Nephron (organoid): ENCODE data around the gene EXOSC5.

Source experiments
- H3K27ac Mint-ChIP-seq, 3 experiments: 2 replicates each; pipeline ENCODE4 v1.8.0; 2020; ENCODE audit warnings: mixed read lengths in 3 of 3, mild to moderate bottlenecking in 2 of 3, moderate library complexity in 1 of 3
- H3K27me3 Mint-ChIP-seq: 2 replicates; pipeline ENCODE4 v1.8.0; 2021; ENCODE audit warnings: low read depth, mild to moderate bottlenecking, moderate library complexity, mixed read lengths
- H3K36me3 Mint-ChIP-seq: 2 replicates; pipeline ENCODE4 v1.8.0; 2020; ENCODE audit warnings: low read depth, mixed read lengths
- H3K4me1 Mint-ChIP-seq: 2 replicates; pipeline ENCODE4 v1.8.0; 2020; ENCODE audit warnings: mixed read lengths
- H3K4me3 Mint-ChIP-seq, 3 experiments: 2 replicates each; pipeline ENCODE4 v1.8.0; 2020; ENCODE audit warnings: mild to moderate bottlenecking in 3 of 3, mixed read lengths in 3 of 3, moderate library complexity in 2 of 3
- H3K9me3 Mint-ChIP-seq: 2 replicates; pipeline ENCODE4 v1.8.0; 2020; ENCODE audit warnings: mixed read lengths
- TF ChIP-seq, protein P1 (sequence below), 3 experiments: fragments of 200-600 bp; sonication (generic); IDR thresholded peaks; one replicate each; pipeline ENCODE4 v1.5.0; 2021; ENCODE audit warnings: antibody characterized with exemption in 3 of 3; ENCODE audit not compliant: unreplicated experiment in 3 of 3

Gene EXOSC5

DNA sequence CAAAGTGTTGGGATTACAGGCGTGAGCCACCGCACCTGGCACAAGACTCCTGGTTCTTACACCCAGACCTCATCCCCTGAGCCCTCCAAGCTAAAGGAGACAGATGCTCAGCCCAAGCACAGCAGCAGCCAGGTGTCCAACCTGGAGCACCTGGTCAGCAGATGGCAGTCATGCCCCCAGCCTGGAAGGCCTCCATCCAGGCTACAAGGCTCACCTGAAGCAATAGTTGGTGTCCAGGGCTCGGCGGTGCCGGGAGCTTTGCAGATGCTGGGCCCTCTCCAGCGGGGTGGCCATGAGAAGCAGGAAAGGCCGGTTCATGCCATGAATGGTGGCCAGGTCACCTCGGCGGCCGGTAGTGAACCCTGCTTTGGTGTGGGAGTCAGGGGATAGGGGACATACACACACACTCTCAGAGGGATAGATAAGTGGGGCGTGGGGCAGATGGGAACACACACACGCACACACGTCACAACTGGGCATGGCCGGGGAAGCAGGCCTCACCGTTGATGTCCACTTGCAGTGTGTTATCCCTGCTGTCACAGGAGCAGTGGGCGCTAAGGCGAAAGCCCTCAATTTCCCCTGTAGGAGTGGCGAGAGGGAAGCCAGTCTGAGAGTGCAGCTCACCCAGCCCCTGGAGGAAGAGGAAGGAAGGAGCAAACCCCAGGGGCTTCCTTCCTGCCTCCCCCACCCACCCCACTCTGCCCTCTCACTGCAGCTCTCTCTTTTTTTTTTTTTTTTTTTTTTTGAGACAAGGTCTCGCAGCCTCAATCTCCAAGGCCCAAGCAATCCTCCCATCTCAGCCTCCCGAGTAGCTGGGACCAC lies 55.3 kb downstream of the EXOSC5 start:
- no peak overlapping the region for H3K27ac Mint-ChIP-seq
- no peaks in the 10 kb centered on the region for H3K27me3 Mint-ChIP-seq
- peaks cover 20% of the 10 kb centered on the region for H3K36me3 Mint-ChIP-seq
- H3K9me3 Mint-ChIP-seq: no peaks in the 10 kb centered on the region
- TF ChIP-seq, protein P1, sequence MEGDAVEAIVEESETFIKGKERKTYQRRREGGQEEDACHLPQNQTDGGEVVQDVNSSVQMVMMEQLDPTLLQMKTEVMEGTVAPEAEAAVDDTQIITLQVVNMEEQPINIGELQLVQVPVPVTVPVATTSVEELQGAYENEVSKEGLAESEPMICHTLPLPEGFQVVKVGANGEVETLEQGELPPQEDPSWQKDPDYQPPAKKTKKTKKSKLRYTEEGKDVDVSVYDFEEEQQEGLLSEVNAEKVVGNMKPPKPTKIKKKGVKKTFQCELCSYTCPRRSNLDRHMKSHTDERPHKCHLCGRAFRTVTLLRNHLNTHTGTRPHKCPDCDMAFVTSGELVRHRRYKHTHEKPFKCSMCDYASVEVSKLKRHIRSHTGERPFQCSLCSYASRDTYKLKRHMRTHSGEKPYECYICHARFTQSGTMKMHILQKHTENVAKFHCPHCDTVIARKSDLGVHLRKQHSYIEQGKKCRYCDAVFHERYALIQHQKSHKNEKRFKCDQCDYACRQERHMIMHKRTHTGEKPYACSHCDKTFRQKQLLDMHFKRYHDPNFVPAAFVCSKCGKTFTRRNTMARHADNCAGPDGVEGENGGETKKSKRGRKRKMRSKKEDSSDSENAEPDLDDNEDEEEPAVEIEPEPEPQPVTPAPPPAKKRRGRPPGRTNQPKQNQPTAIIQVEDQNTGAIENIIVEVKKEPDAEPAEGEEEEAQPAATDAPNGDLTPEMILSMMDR (IDR thresholded peaks at IDR 0.05; ENCODE audit: unreplicated experiment in 3 of 3): no peak
- H3K4me3 Mint-ChIP-seq: no peak overlapping the region
- H3K4me1 Mint-ChIP-seq: no peaks in the 10 kb centered on the region

DNA sequence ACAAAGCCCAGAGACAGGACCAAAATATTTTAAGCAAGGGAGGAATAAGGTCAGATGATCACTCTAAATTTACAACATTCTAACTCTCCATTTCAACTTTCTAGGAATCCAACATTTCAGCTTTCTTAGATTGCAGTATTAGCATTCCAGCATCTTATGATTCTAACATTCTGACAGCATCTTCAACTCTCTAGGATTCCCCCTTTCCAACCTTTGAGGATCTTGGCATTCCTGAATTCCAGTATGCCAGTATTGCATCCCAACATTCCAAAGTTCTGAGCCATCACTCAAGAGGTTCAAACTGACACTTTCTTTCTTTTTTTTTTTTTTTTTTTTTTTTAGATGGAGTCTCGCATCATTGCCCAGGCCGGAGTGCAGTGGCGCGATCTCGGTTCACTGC lies 57.2 kb downstream of the EXOSC5 start:
- TF ChIP-seq, protein P1 (IDR thresholded peaks at IDR 0.05; ENCODE audit: unreplicated experiment in 3 of 3): no peak
- H3K27me3 Mint-ChIP-seq: no peaks in the 10 kb centered on the region
- H3K4me1 Mint-ChIP-seq: no peaks in the 10 kb centered on the region

More for the DNA sequence above, 57.2 kb downstream of the EXOSC5 start:
- H3K4me3 Mint-ChIP-seq: no peak overlapping the region
- peaks cover 20% of the 10 kb centered on the region for H3K36me3 Mint-ChIP-seq
- H3K9me3 Mint-ChIP-seq: no peaks in the 10 kb centered on the region
- H3K27ac Mint-ChIP-seq: no peak overlapping the region
